AG04449 (cell line): Measurements from ENCODE around the gene NFYA.

ENCODE experiments used
- CTCF ChIA-PET: fragments of 350-600 bp; formaldehyde crosslinking; extraction: SDS; loops from one replicate; lab custom pipeline; 2021; ENCODE audit warnings: antibody characterized with exemption; lab: Yijun Ruan, JAX
- POLR2A ChIA-PET: fragments of 400-600, 350-600 bp; formaldehyde crosslinking; extraction: SDS; loops from one replicate; lab custom pipeline; 2020; ENCODE audit warnings: antibody characterized with exemption, inconsistent platforms; lab: Yijun Ruan, JAX
- DNase-seq: peaks from one replicate; pipeline ENCODE4 v3.0.0-alpha.2; 2010; ENCODE audit warnings: low read depth, low spot score
- H3K4me3 ChIP-seq: 2 replicates; pipeline ENCODE4 v1.5.1; 2011; ENCODE audit warnings: low read depth, mild to moderate bottlenecking, control low read depth, low read length
- CTCF ChIP-seq: IDR thresholded peaks from one replicate; pipeline ENCODE4 v1.5.1; 2011; ENCODE audit warnings: mild to moderate bottlenecking, moderate library complexity, low read length, control low read depth, inconsistent platforms; ENCODE audit not compliant: insufficient read depth; ENCODE audit errors: missing control alignments

The NFYA gene

GRCh38 chr6:41056768-41057490, 15.8 kb upstream of the NFYA start:
- no peak for TF ChIP-seq CTCF
- ChIA-PET POLR2A (interaction anchor here (0.9 kb wide), 1 partner anchor 22 kb away, joined by 3 read pairs; no protein-coding TSS in a partner anchor), CTCF (interaction anchor here (1.7 to 10.1 kb wide), 4 partner anchors 12 to 29 kb away, joined by 7 to 90 read pairs (median 21); partner anchors contain the start of genes TSPO2 and UNC5CL)
- DNase-seq = no peak
- no peak overlapping the region for H3K4me3 ChIP-seq

DNA sequence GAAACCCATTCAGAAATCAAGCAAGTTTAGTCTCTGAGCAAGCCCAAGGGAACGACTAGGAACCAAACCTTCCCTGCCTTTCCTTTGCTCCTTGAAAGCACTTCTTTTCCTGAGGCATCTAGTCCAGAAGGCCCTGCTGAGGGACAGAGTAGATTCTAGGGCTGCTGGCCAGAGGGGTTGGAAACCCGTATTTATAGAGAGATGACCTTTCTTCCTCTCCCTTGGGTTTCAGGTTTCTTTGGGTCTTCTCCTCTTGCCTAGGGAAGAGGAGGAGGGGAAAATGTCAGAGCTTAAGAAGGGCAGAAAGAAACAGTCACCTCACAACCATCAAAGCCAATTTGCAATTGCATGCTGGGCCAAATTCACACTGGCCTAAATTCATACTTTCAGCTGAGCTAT, 14.0 kb upstream of the NFYA start:
- ChIA-PET CTCF (interaction anchor here (0.7 to 4.0 kb wide), 5 partner anchors 10 to 32 kb away, joined by 3 to 37 read pairs (median 5); no protein-coding TSS in a partner anchor), POLR2A (no interaction called here)
- no peak overlapping the region for H3K4me3 ChIP-seq
- no peak for TF ChIP-seq CTCF
- DNase-seq = no peak

DNA sequence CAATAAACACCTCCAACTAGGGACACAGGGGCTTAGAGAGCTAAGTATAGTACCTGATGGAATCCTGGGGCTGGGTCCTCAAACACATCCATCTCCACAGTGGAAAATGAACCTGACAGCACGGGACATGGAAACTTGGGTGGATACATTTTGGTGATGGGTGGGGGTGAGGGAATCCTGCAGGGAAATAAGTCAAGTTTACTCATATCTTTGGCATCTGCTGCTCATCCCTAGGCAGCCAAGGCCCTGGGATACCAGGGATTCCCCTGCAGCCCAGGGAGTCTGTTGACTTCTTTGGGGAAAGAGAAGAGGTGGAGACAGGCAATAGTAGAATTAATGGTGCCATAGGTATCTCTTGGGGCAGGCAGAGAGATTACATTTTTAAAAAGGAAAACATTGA, 13.2 kb upstream of the NFYA start:
- ChIA-PET POLR2A (no interaction called here), CTCF (interaction anchor here (1.4 to 4.0 kb wide), 4 partner anchors 10 to 33 kb away, joined by 3 to 37 read pairs (median 6); no protein-coding TSS in a partner anchor)
- no peak overlapping the region for H3K4me3 ChIP-seq
- no peak for DNase-seq
- TF ChIP-seq CTCF = no peak

DNA sequence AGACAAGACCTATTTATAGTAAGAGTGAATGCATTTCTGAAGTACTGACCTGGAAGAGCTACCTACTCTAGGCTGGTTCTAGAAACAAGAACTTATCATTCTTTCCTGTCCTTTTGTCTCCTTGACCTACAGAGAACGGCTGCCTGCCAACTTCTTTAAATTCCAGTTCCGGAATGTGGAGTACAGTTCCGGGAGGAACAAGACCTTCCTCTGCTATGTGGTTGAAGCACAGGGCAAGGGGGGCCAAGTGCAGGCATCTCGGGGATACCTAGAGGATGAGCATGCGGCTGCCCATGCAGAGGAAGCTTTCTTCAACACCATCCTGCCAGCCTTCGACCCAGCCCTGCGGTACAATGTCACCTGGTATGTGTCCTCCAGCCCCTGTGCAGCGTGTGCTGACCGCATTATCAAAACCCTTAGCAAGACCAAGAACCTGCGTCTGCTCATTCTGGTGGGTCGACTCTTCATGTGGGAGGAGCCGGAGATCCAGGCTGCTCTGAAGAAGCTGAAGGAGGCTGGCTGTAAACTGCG, 11.5 kb upstream of the NFYA start:
- POLR2A ChIA-PET = no interaction called here
- no peak overlapping the region for H3K4me3 ChIP-seq
- CTCF ChIA-PET = interaction anchor here (0.8 to 4.0 kb wide), 6 partner anchors 8 to 165 kb away, joined by 3 to 37 read pairs (median 6); partner anchors contain the start of gene UNC5CL
- no peak for DNase-seq
- no peak for TF ChIP-seq CTCF

- CTCF ChIA-PET = interaction anchor here (1.5 to 4.0 kb wide), 4 partner anchors 8 to 512 kb away, joined by 5 to 37 read pairs (median 8); partner anchors contain the start of gene UNC5CL
- POLR2A ChIA-PET = no interaction called here
- TF ChIP-seq CTCF = no peak
- DNase-seq = no peak
- H3K4me3 ChIP-seq = no peak overlapping the region
These were observed 10.7 kb upstream of the NFYA start for GRCh38 chr6:41062056-41062455.

DNA sequence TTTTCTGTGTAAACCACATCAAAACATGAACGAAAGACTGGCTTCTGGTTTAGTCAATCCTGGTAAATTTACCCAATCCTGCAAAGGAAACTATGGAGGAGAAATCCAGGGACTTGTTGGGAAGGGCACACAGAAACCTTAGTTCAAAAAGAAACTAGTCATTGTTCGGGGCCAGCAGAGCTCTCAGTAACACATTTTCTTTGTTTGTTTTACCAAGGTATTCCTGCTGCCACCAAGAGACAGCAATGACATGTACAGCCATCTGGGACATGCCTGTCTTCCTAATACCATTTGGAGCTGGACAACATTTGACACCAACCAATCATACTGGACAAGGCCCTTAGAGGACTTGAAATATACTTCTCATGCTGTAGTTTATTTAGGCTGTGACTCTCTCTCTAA, 8.9 kb upstream of the NFYA start:
- DNase-seq = no peak
- no peak for TF ChIP-seq CTCF
- H3K4me3 ChIP-seq = no peak overlapping the region
- ChIA-PET CTCF (interaction anchor here (1.2 to 2.1 kb wide), 4 partner anchors 26 to 514 kb away, joined by 3 to 6 read pairs (median 4); no protein-coding TSS in a partner anchor), POLR2A (interaction anchor here (0.6 kb wide), 1 partner anchor 69 kb away, joined by 3 read pairs; no protein-coding TSS in a partner anchor)
